ENCODE results near the gene OR52I2.

DNA sequence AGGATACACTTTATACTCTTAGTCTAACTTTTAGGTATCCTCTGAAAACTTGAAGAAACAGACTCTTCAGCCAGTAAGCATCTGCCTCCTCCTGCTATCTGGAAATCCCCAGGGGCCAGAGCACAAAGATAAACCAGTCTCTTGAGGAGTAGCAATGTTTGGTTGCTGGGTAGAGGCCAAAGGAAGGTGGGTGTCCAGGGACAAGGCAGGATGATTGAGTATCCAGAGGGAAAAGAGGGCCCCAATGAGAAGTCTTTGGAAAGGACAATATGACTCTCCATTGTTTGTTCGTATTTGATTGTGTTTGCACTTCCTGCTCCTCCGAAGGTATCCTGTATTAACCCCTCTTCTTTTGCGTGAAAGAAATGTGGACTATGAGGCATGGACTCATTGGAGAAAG, 7.5 kb downstream of the OR52I2 start:
- TF ChIP-seq POLR2A (IDR thresholded peaks at IDR 0.05), result no peak
- TF ChIP-seq, protein P1, sequence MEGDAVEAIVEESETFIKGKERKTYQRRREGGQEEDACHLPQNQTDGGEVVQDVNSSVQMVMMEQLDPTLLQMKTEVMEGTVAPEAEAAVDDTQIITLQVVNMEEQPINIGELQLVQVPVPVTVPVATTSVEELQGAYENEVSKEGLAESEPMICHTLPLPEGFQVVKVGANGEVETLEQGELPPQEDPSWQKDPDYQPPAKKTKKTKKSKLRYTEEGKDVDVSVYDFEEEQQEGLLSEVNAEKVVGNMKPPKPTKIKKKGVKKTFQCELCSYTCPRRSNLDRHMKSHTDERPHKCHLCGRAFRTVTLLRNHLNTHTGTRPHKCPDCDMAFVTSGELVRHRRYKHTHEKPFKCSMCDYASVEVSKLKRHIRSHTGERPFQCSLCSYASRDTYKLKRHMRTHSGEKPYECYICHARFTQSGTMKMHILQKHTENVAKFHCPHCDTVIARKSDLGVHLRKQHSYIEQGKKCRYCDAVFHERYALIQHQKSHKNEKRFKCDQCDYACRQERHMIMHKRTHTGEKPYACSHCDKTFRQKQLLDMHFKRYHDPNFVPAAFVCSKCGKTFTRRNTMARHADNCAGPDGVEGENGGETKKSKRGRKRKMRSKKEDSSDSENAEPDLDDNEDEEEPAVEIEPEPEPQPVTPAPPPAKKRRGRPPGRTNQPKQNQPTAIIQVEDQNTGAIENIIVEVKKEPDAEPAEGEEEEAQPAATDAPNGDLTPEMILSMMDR (IDR thresholded peaks at IDR 0.05), result no peak

All from ovary (tissue), 3 donors.